Stimulated activated effector memory CD8-positive, alpha-beta T cell treated with anti-CD3 and anti-CD28 coated beads, Interleukin-12 subunit alpha, Interleukin-12 subunit beta, amount 100 ng/mL, for 72 hours (primary cell): ENCODE measurements around the gene ZNF618.

ENCODE experiments used
- ATAC-seq: fragments of 150-1000 bp; cut with Tn5 transposase; 2 replicates; pipeline ENCODE4 v1.10.0; 2021
- DNase-seq, 2 donors: peaks; one replicate each; pipeline ENCODE4 v3.0.0; 2021 to 2022; ENCODE audit warnings: low spot score in 2 of 2
- H3K27ac Mint-ChIP-seq: one replicate; pipeline ENCODE4 v1.8.0; 2022; ENCODE audit warnings: mild to moderate bottlenecking, mixed read lengths
- H3K36me3 Mint-ChIP-seq: one replicate; pipeline ENCODE4 v1.8.0; 2022; ENCODE audit warnings: mild to moderate bottlenecking, mixed read lengths
- H3K4me1 Mint-ChIP-seq: one replicate; pipeline ENCODE4 v1.8.0; 2022; ENCODE audit warnings: mixed read lengths
- H3K4me3 Mint-ChIP-seq: one replicate; pipeline ENCODE4 v1.8.0; 2022; ENCODE audit warnings: mild to moderate bottlenecking, mixed read lengths
- H3K9me3 Mint-ChIP-seq: one replicate; pipeline ENCODE4 v1.8.0; 2022; ENCODE audit warnings: mixed read lengths

The ZNF618 gene

GRCh38 chr9:114096866-114097612 is 220.9 kb downstream of the ZNF618 start:
- ATAC-seq (no peak), DNase-seq (no peak)
- Mint-ChIP-seq H3K27ac (no peak overlapping the region), H3K9me3 (peaks cover 3% of the 10 kb centered on the region), H3K36me3 (no peaks in the 10 kb centered on the region), H3K4me1 (peaks cover 17% of the 10 kb centered on the region), H3K4me3 (peak overlapping the region; percentile 32)

DNA sequence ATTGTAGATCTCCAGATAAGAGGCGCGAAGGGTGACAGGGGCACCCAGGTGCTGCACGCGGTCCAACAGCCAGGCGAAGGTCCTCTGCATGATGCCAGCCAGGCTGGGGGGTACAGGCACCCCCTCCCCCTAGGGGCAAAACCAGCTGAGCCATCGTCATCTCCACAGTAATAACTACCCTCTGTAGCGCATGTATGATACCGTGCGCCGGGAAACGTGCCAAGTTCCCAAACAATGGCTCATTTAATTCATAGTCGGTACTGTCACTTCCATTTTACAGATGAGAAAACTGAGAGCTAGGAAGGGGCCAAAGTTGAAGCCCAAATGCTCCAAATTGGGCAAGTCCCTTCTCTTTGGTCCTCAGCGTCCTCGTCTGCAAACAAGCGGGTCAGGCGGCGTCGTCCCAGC is 221.5 kb downstream of the ZNF618 start:
- Mint-ChIP-seq H3K27ac (no peak overlapping the region), H3K4me1 (peaks cover 17% of the 10 kb centered on the region), H3K36me3 (no peaks in the 10 kb centered on the region), H3K4me3 (peak overlapping the region; percentile 32), H3K9me3 (peaks cover 3% of the 10 kb centered on the region)
- DNase-seq (no peak), ATAC-seq (no peak)

DNA sequence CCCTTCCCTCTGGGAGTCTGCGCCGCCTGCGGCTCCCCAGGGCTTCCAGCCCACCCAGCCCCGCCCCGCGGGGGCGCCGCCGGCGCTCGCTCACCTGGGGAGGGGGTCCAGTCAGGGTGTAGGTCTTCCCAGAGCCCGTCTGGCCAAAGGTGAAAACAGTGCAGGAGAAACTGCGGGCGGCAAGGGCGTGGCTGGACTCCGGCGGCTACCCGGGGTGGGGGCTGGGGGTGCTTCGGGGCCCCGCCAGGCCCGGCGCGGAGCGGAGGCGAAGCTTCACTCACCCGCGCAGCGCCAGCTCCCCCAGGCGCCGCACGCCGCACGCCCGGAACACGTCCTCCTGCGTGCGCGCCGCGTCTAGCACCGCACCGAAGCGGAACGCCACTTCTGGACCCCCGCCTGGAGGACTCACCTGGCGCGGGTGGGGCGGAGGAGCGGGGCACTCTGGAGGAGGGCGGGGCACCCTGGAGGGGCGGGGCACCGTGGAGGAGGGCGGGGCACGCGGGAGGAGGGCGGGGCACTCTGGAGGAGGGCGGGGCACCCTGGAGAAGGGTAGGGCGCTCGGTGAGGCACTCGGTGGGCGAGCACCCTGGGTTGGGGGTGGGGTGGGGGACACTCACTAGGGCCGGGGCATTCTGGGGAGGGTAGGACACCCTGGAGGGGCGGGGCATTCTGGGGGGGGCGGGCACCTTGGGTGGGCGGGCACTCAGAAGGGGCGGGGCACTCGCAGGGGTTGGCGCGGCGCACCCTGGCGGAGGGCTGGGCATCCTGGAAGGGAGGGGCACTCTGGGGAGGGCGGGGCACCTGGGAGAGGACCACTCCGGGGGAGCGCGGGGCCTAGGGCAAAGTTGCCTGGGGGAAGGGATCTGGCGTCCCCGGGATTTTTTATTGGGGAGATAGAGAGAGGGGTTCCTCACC is 222.2 kb downstream of the ZNF618 start:
- Mint-ChIP-seq H3K36me3 (no peaks in the 10 kb centered on the region), H3K4me3 (peak overlapping the region; percentile 32), H3K4me1 (peaks cover 17% of the 10 kb centered on the region), H3K27ac (peak overlapping the region; percentile 38), H3K9me3 (peaks cover 3% of the 10 kb centered on the region)
- no peak for DNase-seq
- peak; percentile 43 for ATAC-seq

DNA sequence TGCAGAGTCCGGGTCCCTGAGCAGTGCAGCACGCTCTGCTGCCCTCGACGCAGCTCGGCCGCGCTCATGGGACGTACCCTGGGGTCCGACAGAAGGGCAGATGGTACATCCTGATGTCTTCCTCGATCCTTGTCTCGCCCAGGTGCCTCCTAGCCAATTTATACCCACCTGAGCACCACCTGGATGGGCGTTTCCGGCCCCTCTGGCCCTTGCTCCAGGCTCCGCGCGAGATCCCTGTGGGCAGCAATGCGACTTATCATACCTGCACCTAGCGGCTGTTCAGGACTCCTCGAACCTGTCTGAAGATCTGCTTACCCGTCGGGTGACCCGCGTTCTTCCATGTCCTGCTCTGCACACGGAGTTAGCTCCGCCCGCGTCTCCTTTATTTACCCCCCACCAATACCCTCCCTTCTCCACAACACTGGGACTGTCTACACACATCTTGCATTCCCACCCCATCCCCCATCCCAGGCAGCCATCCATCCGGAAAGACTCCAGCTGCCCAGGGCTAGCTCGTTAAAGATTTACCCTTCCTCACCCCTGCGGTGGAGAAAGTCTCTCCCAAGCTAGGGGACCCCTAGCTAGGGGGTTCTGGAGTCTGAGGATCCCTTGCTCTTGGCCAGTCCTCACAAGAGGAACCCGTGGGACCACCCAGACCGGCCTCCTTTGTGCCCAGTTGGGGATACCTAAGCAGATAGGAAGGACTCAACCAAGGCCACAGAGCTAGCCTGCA is 223.0 kb downstream of the ZNF618 start, which contains the start of gene KIF12:
Gene KIF12 (minus strand): TSS at position 357 of the 733 bp plus-strand sequence. CDS start 16 bp downstream, at position 341.
- Mint-ChIP-seq H3K9me3 (peaks cover 3% of the 10 kb centered on the region), H3K36me3 (no peaks in the 10 kb centered on the region), H3K4me3 (peak within 1 kb of the TSS; percentile 32), H3K4me1 (peaks cover 17% of the 10 kb centered on the region), H3K27ac (peak within 1 kb of the TSS; percentile 38)
- DNase-seq: no peak
- ATAC-seq: no peak

DNA sequence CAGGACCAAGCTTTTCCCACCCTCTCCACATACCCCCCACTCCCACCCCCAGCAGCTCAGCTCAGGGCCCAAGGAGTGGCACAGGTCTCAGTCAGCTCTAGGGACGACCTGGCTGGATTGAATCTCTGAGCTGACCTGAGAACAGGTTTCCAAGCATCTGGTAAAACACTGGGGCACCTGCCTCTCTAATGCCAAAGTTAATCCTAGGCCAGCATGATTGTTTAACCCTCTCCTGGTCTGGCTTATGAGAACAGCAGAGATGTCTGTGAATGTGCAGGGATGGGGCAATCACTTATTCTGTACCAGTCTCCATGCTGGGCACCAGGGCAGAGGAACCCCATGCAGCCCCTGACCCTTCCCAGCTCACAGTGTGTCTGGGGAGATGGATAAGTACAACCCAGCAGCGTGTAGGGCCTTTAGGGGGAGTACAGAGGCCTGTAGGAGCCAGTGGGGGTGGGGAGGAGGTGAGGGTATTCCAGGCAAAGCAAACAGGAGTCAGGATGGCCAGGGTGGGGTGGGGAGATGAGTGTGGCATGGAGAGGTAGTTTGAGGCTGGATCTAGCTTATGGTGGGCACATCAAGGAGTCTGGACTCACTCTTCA is 223.7 kb downstream of the ZNF618 start:
- DNase-seq: no peak
- no peak overlapping the region for H3K27ac Mint-ChIP-seq

DNA sequence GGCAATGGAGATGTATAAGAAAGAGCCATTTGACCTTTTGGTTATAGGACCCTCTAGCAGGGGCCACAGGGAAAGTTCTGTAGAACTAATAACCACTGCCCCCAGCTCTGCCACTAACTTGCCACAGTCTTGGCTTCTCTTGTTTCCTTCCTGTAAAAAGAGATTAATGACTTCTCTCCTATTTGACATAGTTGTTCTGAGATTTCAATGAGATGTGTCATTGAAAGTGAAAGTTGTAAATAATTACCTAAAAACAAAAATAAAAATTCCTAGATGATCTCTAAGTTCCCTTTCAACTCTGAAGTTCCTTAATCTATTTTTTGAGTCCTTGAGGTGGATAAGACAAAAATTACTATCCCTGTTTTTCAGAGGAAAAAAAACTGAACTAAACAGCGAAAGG is 224.4 kb downstream of the ZNF618 start:
- ATAC-seq: no peak
- no peak overlapping the region for H3K27ac Mint-ChIP-seq
- H3K9me3 Mint-ChIP-seq: peaks cover 3% of the 10 kb centered on the region
- DNase-seq: no peak
- H3K4me1 Mint-ChIP-seq: peaks cover 17% of the 10 kb centered on the region
- H3K4me3 Mint-ChIP-seq: no peak overlapping the region
- H3K36me3 Mint-ChIP-seq: no peaks in the 10 kb centered on the region

More for the DNA sequence above, 223.7 kb downstream of the ZNF618 start:
- Mint-ChIP-seq H3K4me1 (peaks cover 17% of the 10 kb centered on the region), H3K4me3 (no peak overlapping the region), H3K36me3 (no peaks in the 10 kb centered on the region), H3K9me3 (peaks cover 3% of the 10 kb centered on the region)
- ATAC-seq: no peak

DNA sequence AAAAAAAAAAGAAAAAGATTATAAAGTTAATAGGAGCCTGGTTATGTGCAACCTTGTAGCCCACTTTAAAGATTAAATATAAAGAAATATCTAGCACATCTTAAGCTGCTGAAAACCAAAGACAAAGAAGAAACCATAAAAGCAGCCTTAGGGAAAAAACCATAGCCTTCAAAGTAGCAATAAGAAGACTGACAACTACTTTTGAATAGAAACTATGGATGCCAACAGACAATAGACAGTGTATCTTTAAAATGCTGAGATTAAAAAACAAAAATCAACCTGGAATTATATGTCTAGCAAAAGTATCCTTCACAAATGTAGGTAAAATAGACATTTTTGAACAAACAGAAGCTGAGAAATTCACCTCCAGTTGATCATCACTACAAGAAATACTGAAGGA is 226.4 kb downstream of the ZNF618 start:
- Mint-ChIP-seq H3K9me3 (peaks cover 3% of the 10 kb centered on the region), H3K27ac (no peak overlapping the region), H3K4me1 (peaks cover 6% of the 10 kb centered on the region), H3K36me3 (no peaks in the 10 kb centered on the region), H3K4me3 (no peak overlapping the region)
- no peak for DNase-seq
- ATAC-seq: no peak

- Mint-ChIP-seq H3K27ac (no peak overlapping the region), H3K4me3 (no peak overlapping the region), H3K9me3 (peaks cover 3% of the 10 kb centered on the region), H3K4me1 (peaks cover 9% of the 10 kb centered on the region), H3K36me3 (no peaks in the 10 kb centered on the region)
- DNase-seq (no peak), ATAC-seq (no peak)
Measured at GRCh38 chr9:114105236-114105635, 229.1 kb downstream of the ZNF618 start.
